Keratinocyte (primary cell): ENCODE results near the gene MOB3B. TPM values are rescaled to one million over a fixed set of nuclear protein-coding genes. Genes with fewer than 3 reads are reported as not detected.

ENCODE experiments used
- DNase-seq: peaks from one replicate; pipeline ENCODE4 v3.0.0-alpha.2; 2011; ENCODE audit warnings: low read depth, missing footprints, low spot score
- FAIRE-seq: peaks from 2 replicates; lab custom pipeline; 2011; peaks lifted over from hg19 to GRCh38; lab: Jason Lieb, UNC
- H2AFZ ChIP-seq: 2 replicates; pipeline ENCODE4 v1.6.0; 2012; ENCODE audit warnings: low read length, control low read depth, inconsistent platforms; ENCODE audit not compliant: control insufficient read depth
- H3K27ac ChIP-seq: 2 replicates; pipeline ENCODE4 v1.5.1; 2011; ENCODE audit warnings: low read length; ENCODE audit not compliant: control insufficient read depth, insufficient read depth
- H3K27me3 ChIP-seq: 3 replicates; pipeline ENCODE4 v1.6.0; 2011; ENCODE audit warnings: low read length; ENCODE audit not compliant: control insufficient read depth, insufficient read depth; ENCODE audit errors: extremely low read depth
- H3K36me3 ChIP-seq, 2 experiments: 2 replicates in 1 of 2; 3 replicates in 1 of 2; pipeline ENCODE4 v1.5.1; 2011; ENCODE audit warnings: low read length in 2 of 2, mild to moderate bottlenecking in 1 of 2; ENCODE audit not compliant: control insufficient read depth in 2 of 2, insufficient read depth in 2 of 2; ENCODE audit errors: extremely low read depth in 1 of 2
- H3K4me1 ChIP-seq: 3 replicates; pipeline ENCODE4 v1.5.1; 2011; ENCODE audit warnings: low read length; ENCODE audit not compliant: control insufficient read depth, insufficient read depth; ENCODE audit errors: extremely low read depth
- H3K4me2 ChIP-seq: 3 replicates; pipeline ENCODE4 v1.6.0; 2011; ENCODE audit warnings: low read depth, low read length; ENCODE audit not compliant: control insufficient read depth, insufficient read depth; ENCODE audit errors: extremely low read depth
- H3K4me3 ChIP-seq, 3 experiments: fragments of 200-600 bp in 1 of 3; sonication (generic) in 1 of 3; 2 replicates in 2 of 3; 3 replicates in 1 of 3; pipeline ENCODE4 v1.5.1; 2011 to 2016; ENCODE audit warnings: low read length in 3 of 3, mild to moderate bottlenecking in 3 of 3, control low read depth in 2 of 3, inconsistent platforms in 1 of 3, low read depth in 1 of 3, mixed read lengths in 1 of 3, mixed run types in 1 of 3, moderate library complexity in 1 of 3; ENCODE audit not compliant: control insufficient read depth in 2 of 3, insufficient read depth in 2 of 3; ENCODE audit errors: extremely low read depth in 1 of 3
- H3K79me2 ChIP-seq: 2 replicates; pipeline ENCODE4 v1.6.0; 2012; ENCODE audit warnings: low read length; ENCODE audit not compliant: control insufficient read depth, insufficient read depth
- H3K9ac ChIP-seq: 3 replicates; pipeline ENCODE4 v1.6.0; 2011; ENCODE audit warnings: low read length; ENCODE audit not compliant: control insufficient read depth, insufficient read depth; ENCODE audit errors: extremely low read depth
- H3K9me1 ChIP-seq: 3 replicates; pipeline ENCODE4 v1.6.0; 2011; ENCODE audit warnings: low read length; ENCODE audit not compliant: control insufficient read depth, insufficient read depth; ENCODE audit errors: extremely low read depth
- H3K9me3 ChIP-seq: 2 replicates; pipeline ENCODE4 v1.5.1; 2012; ENCODE audit warnings: low read depth, low read length; ENCODE audit not compliant: control insufficient read depth
- H4K20me1 ChIP-seq: 3 replicates; pipeline ENCODE4 v1.6.0; 2011; ENCODE audit warnings: low read length; ENCODE audit not compliant: control insufficient read depth, insufficient read depth; ENCODE audit errors: extremely low read depth
- CTCF ChIP-seq, 3 experiments: IDR thresholded peaks in 1 of 3; conservative IDR thresholded peaks in 1 of 3; optimal IDR thresholded peaks in 1 of 3; 2 replicates in 2 of 3; 3 replicates in 1 of 3; pipeline versions ENCODE3 to v1.5.1; 2011; ENCODE audit warnings: low read length in 3 of 3, mild to moderate bottlenecking in 3 of 3, moderate library complexity in 2 of 3, control low read depth in 1 of 3, inconsistent platforms in 1 of 3; ENCODE audit not compliant: insufficient read depth in 2 of 3; ENCODE audit errors: extremely low read depth in 1 of 3
- EZH2 ChIP-seq: IDR thresholded peaks from one replicate; pipeline ENCODE4 v1.6.1; 2012; ENCODE audit warnings: inconsistent platforms, mild to moderate bottlenecking, low read length, moderate library complexity
- dilution Hi-C: fragments of 300-500 bp; cut with MboI; formaldehyde crosslinking; loops from one replicate; pipeline ENCODE4 v1.7.0; 2020; ENCODE audit warnings: low sequenced_read_pairs; ENCODE audit not compliant: extremely low pct_ligation_motif_present
- polyA plus RNA-seq, 5 experiments: library from polyadenylated mRNA; depleted of rRNA in 3 of 5; stranded (reverse) in 3 of 5; stranded (forward) in 1 of 5; unstranded in 1 of 5; fragments of >200 nt; gene quantifications; 1 replicate in 1 of 5; 2 replicates in 3 of 5; 3 replicates in 1 of 5; pipeline versions ENCODE4 v1.2.1 to v1.2.3, GENCODE V29; 2011 to 2012; ENCODE audit warnings: missing spikeins in 2 of 5, low read depth in 1 of 5, low replicate concordance in 1 of 5

Gene MOB3B
- polyA plus RNA-seq, 1 donor (not counting 4 experiments of a cell fraction or from before 2014, with no cell fraction given): 35.3 TPM

DNA sequence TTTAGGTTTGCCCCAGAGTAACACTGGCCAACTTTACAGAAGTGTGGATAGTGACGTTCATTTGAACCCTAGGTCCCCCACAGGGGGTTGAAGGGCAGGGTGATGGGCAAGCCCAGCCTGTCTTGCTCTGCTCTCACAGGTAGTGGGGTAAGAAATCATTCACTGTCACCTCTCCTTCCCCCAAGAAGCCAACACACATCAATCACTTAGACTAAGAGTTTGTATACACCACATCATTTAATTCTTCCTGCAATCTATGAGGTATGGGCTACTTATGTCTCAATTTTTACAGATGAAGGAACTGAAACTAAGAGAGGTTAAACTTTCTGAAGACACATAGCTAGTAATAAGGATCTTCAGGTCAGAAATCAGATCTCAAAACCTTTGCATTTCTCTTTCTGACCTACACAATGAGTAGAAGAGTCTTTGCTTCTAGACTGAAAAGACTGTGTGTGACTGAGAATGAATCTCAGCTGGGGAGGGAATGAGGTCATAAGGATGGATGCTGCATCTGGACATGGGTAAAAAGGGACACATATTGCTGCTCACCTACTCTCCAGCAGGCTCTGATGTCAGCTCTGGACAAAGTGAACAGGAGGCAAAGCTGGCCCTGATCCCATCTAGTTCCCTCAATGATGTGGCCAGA is 151.7 kb downstream of the MOB3B start:
- H3K4me1 ChIP-seq: peaks cover 25% of the 10 kb centered on the region
- dilution Hi-C loops: no loop called here
- peaks cover 7% of the 10 kb centered on the region for H4K20me1 ChIP-seq
- H3K4me2 ChIP-seq: no peak overlapping the region
- no peaks in the 10 kb centered on the region for H3K27me3 ChIP-seq
- no peak overlapping the region for H3K27ac ChIP-seq
- DNase-seq (no peak), FAIRE-seq (peak; percentile 23)
- no peak overlapping the region for H2AFZ ChIP-seq
- TF ChIP-seq CTCF (optimal IDR thresholded peaks at IDR 0.05 in 1 of 3, IDR thresholded peaks at IDR 0.05 in 1 of 3, conservative IDR thresholded peaks at IDR 0.05 in 1 of 3; ENCODE audit: extremely low read depth in 1 of 3, insufficient read depth in 2 of 3, low read length in 3 of 3) (no peak), EZH2 (no peak)
- no peaks in the 10 kb centered on the region for H3K9me3 ChIP-seq
- peaks cover 3% of the 10 kb centered on the region for H3K9me1 ChIP-seq
- H3K36me3 ChIP-seq: no peaks in the 10 kb centered on the region
- H3K4me3 ChIP-seq: no peak overlapping the region
- H3K9ac ChIP-seq: no peak overlapping the region
- H3K79me2 ChIP-seq: peaks cover 51% of the 10 kb centered on the region

- H3K4me3 ChIP-seq: no peak overlapping the region
- H3K79me2 ChIP-seq: peaks cover 54% of the 10 kb centered on the region
- peaks cover 7% of the 10 kb centered on the region for H4K20me1 ChIP-seq
- H3K27ac ChIP-seq: peak overlapping the region; percentile 8
- no peaks in the 10 kb centered on the region for H3K27me3 ChIP-seq
- H3K9me3 ChIP-seq: no peaks in the 10 kb centered on the region
- peaks cover 3% of the 10 kb centered on the region for H3K9me1 ChIP-seq
- no peak overlapping the region for H3K9ac ChIP-seq
- H3K4me2 ChIP-seq: peak overlapping the region; percentile 28
- FAIRE-seq (peak; percentile 99), DNase-seq (no peak)
- no peaks in the 10 kb centered on the region for H3K36me3 ChIP-seq
- TF ChIP-seq CTCF (optimal IDR thresholded peaks at IDR 0.05 in 1 of 3, IDR thresholded peaks at IDR 0.05 in 1 of 3, conservative IDR thresholded peaks at IDR 0.05 in 1 of 3; ENCODE audit: extremely low read depth in 1 of 3, insufficient read depth in 2 of 3, low read length in 3 of 3) (no peak), EZH2 (no peak)
- peaks cover 23% of the 10 kb centered on the region for H3K4me1 ChIP-seq
- no peak overlapping the region for H2AFZ ChIP-seq
- dilution Hi-C loops: no loop called here
These were observed 152.3 kb downstream of the MOB3B start for GRCh38 chr9:27377147-27377807.
